VCaP (cell line): ENCODE data around the gene DHDH.

Experiments
- H3K27ac ChIP-seq: fragments of 450-650 bp; 2 replicates; pipeline ENCODE4 v1.5.1; 2017
- CTCF ChIP-seq: fragments of 450-650 bp; conservative IDR thresholded peaks from 2 replicates; pipeline ENCODE4 v1.5.1; 2017; ENCODE audit warnings: mild to moderate bottlenecking, moderate library complexity

DHDH gene

GRCh38 chr19:48991011-48991609 is 57.6 kb downstream of the DHDH start:
- peak overlapping the region; percentile 91; the same call in 1 of the 2 replicates for H3K27ac ChIP-seq
- TF ChIP-seq CTCF, result no peak

GRCh38 chr19:48991873-48992580 is 58.5 kb downstream of the DHDH start:
- TF ChIP-seq CTCF, result no peak
- peak overlapping the region; percentile 91 for H3K27ac ChIP-seq

GRCh38 chr19:48992581-48993174 is 59.2 kb downstream of the DHDH start:
- peak overlapping the region; percentile 91 for H3K27ac ChIP-seq
- no peak for TF ChIP-seq CTCF

GRCh38 chr19:48993175-48994034 is 59.9 kb downstream of the DHDH start, which contains the start of the genes GYS1 and RUVBL2:
Gene GYS1 (minus strand): TSS chr19:48993309. CDS start chr19:48993112, 197 bp downstream.
Gene RUVBL2 (plus strand): TSS chr19:48993887. CDS start chr19:48993912, 25 bp downstream.
- peak within 1 kb of the TSS; percentile 91 for H3K27ac ChIP-seq
- TF ChIP-seq CTCF, result peak; percentile 99

GRCh38 chr19:48994035-48994386 is 60.5 kb downstream of the DHDH start:
- peak overlapping the region; percentile 91 for H3K27ac ChIP-seq
- TF ChIP-seq CTCF, result no peak
